ENCODE data around the gene UMPS.

DNA sequence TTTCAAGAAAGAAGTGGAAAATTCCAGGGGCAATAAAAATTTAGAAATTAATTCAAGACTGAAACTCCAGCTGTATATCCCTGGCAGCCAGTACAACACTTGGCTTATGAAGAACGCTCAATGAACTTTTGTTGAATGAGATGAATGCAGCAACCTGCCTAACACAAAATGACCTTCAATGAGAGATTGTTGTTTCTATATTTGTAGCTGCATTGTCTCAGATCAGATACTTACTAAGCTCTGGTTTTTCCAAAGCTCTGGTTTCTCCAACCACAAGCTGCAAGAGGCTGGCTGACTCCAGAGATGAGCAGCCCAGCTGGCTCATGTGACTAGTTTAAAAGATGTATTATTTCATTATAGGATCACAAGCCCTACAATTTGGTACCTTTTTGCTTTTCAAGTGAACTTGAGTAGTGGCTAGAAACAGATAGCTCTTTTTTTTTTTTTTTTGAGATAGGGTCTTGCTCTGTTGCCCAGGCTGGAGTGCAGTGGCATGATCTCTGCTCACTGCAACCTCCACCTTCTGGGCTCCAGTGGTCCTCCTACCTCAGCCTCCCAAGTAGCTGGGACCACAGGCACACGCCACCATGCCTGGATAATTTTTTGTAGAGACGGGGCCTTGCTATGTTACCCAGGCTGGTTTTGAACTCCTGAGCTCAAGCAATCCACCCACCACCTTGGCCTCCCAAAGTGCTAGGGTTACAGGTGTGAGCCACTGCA lies 57.4 kb downstream of the UMPS start:
- TF ChIP-seq, protein P1, sequence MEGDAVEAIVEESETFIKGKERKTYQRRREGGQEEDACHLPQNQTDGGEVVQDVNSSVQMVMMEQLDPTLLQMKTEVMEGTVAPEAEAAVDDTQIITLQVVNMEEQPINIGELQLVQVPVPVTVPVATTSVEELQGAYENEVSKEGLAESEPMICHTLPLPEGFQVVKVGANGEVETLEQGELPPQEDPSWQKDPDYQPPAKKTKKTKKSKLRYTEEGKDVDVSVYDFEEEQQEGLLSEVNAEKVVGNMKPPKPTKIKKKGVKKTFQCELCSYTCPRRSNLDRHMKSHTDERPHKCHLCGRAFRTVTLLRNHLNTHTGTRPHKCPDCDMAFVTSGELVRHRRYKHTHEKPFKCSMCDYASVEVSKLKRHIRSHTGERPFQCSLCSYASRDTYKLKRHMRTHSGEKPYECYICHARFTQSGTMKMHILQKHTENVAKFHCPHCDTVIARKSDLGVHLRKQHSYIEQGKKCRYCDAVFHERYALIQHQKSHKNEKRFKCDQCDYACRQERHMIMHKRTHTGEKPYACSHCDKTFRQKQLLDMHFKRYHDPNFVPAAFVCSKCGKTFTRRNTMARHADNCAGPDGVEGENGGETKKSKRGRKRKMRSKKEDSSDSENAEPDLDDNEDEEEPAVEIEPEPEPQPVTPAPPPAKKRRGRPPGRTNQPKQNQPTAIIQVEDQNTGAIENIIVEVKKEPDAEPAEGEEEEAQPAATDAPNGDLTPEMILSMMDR (IDR thresholded peaks at IDR 0.05) = no peak
- no peak for TF ChIP-seq POLR2A (IDR thresholded peaks at IDR 0.05)

All from Peyer's patch (tissue), 4 donors.